ENCODE measurements around the gene WBP2NL.

DNA sequence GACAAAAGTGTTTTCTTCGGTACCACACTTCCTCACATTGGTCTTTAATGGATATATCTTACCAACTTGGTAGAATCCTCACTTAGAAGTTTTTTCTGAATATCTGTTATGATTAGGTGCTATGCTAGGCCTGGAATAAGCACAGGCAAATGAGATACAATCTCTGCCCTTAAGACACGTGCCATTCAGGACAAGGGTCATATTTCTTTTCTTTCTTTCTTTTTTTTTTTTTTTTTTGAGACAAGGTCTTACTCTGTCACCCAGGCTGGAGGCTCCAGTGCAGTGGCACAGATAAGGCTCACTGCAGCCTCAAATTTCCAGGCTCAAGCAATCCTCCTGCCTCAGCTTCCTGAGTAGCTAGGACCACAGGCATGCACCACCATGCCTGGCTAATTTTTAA is 23.0 kb downstream of the WBP2NL start:
- TF ChIP-seq, protein P1, sequence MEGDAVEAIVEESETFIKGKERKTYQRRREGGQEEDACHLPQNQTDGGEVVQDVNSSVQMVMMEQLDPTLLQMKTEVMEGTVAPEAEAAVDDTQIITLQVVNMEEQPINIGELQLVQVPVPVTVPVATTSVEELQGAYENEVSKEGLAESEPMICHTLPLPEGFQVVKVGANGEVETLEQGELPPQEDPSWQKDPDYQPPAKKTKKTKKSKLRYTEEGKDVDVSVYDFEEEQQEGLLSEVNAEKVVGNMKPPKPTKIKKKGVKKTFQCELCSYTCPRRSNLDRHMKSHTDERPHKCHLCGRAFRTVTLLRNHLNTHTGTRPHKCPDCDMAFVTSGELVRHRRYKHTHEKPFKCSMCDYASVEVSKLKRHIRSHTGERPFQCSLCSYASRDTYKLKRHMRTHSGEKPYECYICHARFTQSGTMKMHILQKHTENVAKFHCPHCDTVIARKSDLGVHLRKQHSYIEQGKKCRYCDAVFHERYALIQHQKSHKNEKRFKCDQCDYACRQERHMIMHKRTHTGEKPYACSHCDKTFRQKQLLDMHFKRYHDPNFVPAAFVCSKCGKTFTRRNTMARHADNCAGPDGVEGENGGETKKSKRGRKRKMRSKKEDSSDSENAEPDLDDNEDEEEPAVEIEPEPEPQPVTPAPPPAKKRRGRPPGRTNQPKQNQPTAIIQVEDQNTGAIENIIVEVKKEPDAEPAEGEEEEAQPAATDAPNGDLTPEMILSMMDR (IDR thresholded peaks at IDR 0.05; ENCODE audit: low read depth, low read length, poor library complexity, severe bottlenecking) = no peak
- no peak for TF ChIP-seq EZH2phosphoT487 (IDR thresholded peaks at IDR 0.05; ENCODE audit: borderline replicate concordance, low read length)
